Transverse colon (tissue), 3 donors: Measurements from ENCODE around the gene SLC43A1.

Experiments
- EP300 ChIP-seq: sonication (generic); formaldehyde crosslinking; IDR thresholded peaks from one replicate; pipeline ENCODE4 v1.6.1; 2017; ENCODE audit warnings: antibody characterized with exemption, low read depth
- POLR2A ChIP-seq: fragments of 450-650 bp; IDR thresholded peaks from one replicate; pipeline ENCODE4 v1.6.1; 2016; ENCODE audit warnings: antibody characterized with exemption, mild to moderate bottlenecking, moderate library complexity
- TF ChIP-seq, protein P1 (sequence below), 5 experiments: fragments of 200-600 bp in 3 of 5; fragments of 450-650 bp in 2 of 5; sonication (generic) in 3 of 5; IDR thresholded peaks; 1 replicate in 2 of 5; 2 replicates in 3 of 5; pipeline ENCODE4 v1.5.1; 2016 to 2017; ENCODE audit warnings: antibody characterized with exemption in 5 of 5, inconsistent platforms in 3 of 5, mild to moderate bottlenecking in 2 of 5, moderate library complexity in 1 of 5

DNA sequence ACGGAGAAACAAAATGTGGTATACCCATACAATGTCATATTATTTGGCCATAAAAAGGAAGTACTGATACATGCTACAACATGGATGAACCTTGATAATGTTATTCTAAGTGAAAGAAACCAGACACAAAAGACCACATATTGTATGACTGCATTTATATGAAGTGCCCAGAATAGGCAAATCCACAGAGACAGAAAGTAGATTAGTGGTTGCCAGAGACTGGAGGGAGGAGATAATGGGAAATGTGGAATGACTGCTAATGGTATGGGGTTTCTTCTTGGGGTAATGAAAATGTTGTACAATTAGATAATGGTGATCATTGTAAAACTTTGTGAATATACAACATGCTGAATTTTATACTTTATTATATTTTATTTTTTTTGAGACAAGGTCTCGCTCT, 5.6 kb upstream of the SLC43A1 start:
- TF ChIP-seq, protein P1, sequence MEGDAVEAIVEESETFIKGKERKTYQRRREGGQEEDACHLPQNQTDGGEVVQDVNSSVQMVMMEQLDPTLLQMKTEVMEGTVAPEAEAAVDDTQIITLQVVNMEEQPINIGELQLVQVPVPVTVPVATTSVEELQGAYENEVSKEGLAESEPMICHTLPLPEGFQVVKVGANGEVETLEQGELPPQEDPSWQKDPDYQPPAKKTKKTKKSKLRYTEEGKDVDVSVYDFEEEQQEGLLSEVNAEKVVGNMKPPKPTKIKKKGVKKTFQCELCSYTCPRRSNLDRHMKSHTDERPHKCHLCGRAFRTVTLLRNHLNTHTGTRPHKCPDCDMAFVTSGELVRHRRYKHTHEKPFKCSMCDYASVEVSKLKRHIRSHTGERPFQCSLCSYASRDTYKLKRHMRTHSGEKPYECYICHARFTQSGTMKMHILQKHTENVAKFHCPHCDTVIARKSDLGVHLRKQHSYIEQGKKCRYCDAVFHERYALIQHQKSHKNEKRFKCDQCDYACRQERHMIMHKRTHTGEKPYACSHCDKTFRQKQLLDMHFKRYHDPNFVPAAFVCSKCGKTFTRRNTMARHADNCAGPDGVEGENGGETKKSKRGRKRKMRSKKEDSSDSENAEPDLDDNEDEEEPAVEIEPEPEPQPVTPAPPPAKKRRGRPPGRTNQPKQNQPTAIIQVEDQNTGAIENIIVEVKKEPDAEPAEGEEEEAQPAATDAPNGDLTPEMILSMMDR (IDR thresholded peaks at IDR 0.05): no peak
- no peak for TF ChIP-seq EP300
- TF ChIP-seq POLR2A: no peak
